ENCODE measurements around the gene INO80.

Gene INO80

DNA sequence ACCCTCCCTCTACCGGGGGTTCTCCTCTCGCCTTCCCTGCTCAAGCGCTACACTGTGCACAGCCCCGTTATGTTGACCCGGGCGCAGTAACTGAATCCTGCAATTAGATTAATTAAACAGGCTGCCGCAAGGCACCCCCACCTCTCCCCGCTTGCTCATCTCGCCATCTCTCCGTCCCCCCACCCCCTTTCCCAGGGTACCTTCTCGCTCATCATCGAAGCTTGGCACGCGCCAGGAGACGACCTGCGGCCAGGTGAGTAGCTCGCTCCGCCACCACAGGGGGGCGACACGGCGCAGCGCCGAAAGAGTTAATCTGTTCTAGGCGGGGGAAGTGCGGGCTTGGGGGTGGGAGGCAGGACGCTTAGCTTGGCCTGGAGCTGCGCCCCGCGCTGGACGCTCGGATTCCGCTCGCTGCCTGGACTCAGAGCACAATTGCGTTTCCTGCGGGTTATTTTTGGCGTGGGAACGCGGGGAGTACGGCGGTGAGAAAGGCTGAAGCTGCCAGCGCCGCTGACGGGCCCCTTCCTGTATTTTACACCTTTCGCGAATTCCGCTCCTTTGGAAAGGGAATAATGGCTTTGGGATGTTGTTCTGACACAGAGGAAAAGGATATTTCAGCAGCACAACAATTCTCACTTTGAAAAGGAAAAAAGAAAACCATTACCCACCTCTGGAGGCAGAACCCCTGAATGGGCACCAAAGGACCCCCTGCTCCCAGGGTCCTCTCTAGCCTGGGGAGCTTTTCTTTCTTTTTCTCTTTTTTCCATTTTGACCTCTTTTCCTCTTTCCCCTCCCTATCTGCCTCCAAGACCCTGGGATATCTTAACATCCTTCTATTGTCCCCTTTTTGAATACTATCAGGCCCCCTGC, 185.4 kb downstream of the INO80 start:
- no peak for DNase-seq (ENCODE audit: low read depth)

DNA sequence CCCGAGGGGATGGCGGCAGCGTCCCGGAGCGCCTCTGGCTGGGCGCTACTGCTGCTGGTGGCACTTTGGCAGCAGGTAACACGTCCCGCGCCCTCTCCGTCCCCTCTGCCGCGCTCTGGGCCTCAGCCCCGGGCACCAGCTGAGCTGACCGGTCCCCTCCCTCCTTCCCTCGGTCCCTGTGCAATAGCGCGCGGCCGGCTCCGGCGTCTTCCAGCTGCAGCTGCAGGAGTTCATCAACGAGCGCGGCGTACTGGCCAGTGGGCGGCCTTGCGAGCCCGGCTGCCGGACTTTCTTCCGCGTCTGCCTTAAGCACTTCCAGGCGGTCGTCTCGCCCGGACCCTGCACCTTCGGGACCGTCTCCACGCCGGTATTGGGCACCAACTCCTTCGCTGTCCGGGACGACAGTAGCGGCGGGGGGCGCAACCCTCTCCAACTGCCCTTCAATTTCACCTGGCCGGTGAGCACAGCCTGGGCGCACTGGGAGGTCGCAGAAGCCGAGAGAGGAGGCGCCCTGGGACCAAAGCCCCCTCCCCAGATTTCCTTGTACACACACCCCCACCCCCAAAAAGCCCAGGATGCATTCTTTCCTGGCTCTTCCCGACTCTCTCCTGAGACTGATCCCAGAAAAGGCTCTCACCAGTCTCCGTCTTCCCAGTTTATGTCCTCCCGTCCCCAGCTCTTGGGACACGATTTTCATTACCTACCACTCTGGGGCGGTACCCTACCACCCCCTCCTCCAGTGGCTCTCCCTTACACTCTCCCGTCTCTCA, 186.2 kb downstream of the INO80 start:
- DNase-seq (ENCODE audit: low read depth): no peak
